Activated naive CD4-positive, alpha-beta T cell (primary cell): ENCODE data around the gene UNC5A.

Experiments
- DNase-seq, 4 experiments: peaks; one replicate each; lab custom pipeline; 2025; lab: John Stamatoyannopoulos, UW

Gene UNC5A

DNA sequence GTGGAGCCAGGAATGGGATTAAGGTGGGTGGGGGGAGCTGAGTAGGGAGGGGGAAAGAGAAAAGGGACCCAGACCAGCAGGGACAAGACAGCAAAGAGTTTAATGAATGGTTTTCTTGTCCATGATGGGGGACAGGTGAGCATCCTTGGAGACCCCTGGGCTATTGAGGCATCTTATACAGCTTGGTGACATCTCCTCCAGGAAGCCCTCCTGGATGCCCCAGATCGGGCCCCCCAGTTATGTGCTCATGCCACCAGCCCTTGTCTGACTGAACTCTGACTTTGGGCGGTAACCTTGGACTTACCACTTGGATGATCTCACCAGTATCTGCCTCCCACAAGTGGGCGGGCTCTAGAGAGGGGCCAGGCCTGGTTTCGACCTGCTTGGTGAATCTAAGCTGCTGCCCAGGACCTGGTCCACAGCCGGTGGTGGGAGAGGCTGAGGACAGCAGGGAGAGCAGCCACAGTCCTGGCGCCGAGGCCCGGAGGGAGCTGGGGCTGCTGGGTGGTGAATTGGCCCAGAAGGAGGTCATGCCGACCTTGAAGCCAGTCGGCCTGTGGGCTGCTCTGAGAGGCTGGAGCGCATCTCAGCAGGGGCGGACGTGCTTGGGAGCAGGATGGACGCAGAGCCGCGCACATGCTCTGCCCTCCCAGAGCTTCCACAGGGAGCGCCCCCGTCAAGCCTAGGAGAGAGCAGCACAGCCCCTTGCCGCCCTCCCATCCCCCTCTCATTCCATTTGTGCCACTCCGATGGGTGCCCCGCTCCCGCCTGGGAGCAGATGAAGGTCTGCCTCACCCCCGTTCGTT lies 36.2 kb downstream of the UNC5A start:
- no peak for DNase-seq

DNA sequence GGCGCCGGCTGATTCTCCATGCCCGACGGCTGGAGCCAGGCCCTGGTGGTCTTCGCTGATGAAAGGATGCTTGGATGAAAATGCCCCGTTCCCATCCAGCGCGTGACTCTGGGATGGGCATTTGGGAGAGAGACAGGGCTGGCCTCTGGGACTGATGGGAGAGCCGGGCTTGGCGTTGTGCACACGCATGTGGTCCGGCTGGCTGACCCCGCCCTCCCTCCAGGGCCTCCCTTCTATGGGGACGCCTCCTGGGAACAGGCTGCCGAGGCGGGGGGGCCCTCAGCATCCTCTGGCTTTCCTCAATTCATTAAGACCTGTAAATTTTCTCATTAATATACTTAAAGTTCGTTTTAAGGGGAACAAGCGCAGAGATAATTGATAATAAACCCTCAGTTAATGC lies 36.8 kb downstream of the UNC5A start:
- DNase-seq = no peak

DNA sequence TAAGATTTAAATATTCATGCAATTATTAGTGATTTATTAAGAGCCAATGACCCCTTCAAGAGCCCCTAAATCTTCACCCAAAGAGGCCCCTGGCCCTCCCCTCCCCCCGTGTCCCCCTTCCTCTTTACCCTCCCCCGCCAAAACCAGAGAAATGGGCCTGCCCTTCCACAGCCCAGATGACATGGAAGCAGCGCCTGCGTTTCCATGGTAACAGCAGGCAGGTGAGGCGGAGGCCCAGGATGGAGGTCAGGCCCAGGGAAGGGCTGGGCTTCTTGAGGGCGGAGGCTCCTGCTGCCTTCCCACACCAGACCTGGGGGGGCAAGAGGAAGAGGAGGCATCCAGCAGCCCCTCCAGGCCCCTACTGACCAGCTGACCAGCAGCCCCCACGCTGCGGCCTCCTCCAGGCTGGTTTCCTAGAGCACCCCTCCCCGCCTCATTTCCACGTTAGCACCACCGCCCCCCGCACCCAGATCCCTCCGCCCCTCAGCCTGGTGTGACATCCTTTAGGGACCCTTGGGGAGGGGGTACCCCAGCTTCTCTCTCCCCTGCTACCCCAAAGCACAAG lies 37.4 kb downstream of the UNC5A start:
- DNase-seq = no peak

DNA sequence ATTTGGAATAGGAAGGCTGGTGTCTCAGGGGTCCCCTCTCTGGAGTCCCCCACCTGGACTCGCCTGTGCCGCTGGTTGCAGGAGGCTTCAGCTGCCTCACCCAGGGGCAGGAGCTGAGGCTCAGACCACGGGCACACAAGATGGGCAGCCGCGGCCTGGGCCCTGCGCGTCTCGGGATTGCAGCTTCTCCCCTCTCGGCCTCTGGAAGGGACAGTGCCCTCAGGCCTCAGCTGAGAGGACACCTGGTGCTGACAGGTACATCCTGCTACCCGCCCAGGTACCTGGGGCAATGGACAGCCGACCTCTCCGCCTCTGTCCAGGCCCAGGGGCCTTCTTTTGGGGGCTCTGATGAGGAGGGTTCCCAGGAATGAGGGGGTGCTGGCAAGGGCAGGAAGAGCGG lies 38.3 kb downstream of the UNC5A start:
- DNase-seq = no peak

DNA sequence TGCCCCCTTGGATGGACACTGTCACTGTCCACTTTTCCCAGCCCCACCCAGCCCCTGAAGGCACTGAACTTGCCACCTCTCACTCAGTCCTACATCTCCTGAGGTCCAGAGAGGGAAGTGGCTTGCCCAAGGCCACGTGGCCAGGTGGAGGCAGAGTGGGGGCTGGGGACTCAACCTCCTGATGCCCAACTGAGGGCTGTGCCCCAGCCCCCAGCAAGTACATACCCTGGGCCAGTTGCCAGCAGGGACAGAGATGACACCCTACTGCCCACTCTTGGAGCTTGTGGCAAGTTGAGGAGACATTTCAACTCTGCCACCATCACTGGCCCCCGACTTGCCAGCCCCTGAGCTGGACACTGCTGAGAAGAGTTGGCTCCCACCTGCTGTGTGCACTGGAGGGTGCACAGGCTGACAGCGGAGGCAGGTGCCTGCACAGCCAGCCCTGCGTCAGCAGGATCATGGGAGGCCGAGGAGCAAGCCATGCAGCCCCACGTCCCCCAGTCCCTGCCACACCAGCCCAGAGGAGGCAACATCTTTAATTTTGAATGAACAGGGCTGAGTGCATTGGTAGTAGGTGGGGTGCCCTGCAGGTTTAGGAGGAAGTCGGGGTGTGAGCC lies 39.4 kb downstream of the UNC5A start:
- no peak for DNase-seq

DNA sequence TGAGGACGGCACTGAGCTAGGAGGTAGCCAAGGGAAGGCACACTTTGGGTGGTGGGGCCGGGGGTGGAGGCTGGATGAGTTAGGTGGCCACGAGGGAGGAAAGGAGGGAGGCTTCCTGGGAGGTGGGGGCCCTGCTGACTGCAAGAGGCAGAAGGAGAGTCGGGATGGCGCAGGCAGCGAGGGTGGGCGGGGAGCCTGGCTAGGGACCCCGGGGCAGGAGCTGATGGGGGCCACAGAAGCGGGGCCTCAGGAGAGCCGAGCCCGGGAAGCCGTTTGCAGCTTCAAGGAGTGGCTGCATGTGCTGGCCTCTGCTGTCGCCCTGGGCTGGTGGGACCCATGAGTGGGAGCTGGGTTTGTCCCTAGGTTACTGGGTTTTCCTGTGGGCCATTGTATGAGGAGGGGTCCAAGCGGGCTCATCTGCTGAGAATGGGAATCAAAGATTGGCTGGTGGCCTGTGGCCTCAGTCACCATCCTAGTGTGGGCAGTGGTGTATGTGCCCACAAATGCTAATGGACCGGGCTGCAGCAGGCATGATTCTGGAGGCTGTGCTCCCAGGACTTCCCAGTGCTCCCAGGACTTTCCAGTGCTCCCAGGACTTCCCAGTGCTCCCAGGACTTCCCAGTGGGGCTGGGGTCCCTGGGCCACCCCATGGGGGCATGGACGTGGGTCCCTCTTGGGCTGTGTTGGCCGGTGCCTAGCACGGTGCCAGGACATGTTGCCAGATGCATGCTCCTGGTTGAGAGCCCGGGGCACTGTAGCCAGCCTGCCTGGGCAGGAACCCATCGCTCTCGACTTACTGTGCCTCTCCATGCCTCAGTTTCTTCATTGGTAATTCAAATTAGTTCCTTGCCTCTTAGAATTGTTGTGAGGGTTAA lies 40.2 kb downstream of the UNC5A start:
- no peak for DNase-seq

DNA sequence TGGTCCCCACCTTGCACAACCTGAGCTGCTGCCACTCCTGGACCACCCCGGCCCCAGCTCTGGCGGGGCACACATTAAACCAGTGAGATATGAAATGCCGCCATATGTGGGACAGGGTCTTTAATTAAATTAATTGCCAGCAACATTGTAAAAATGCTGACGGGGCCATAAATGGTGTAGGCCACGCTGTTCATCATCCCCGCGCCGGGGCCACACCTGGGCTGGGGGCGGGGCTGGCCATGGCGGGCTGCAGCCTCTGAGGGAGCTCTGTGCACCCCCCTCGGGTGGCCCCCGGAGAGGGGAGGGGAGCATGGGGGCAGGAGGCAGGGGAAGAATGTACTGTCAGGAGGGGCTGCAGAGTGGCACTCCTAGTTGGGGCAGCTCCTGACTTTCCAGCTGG lies 41.0 kb downstream of the UNC5A start:
- no peak for DNase-seq

DNA sequence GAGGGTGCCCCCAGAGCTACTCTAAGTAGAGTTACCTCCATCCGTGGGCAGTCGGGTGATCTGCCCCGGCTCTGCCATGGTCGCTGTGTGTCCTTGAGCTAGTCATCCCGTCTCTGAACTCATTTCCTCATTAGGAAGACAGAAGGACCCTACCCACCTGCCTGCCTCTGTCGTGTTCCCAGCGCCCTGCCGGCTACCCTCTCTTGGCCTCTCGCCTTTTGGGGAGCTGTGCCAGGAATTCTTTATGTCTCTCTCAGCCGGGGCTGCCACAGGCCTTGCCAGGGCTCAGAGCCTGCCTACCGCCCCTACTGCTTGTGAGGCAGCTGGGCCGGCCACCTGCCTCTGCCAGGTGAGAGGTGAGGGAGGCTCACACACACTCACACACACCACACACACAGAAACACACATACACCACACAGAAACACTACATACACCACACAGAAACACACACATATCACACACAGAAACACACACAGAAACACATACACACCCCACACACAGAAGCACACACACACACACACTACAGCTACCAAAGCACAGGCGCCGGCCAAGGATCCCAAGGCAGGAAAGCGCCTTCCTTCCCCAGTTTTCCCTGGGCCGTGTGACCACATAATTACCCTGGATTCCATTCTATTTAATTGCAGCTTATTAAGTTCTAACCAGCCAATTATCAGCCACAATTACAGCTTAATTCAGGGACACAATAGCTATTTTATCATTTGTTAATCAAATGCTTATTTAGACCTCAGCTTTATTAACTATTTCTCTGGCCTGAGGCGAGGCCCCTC lies 41.7 kb downstream of the UNC5A start:
- no peak for DNase-seq

DNA sequence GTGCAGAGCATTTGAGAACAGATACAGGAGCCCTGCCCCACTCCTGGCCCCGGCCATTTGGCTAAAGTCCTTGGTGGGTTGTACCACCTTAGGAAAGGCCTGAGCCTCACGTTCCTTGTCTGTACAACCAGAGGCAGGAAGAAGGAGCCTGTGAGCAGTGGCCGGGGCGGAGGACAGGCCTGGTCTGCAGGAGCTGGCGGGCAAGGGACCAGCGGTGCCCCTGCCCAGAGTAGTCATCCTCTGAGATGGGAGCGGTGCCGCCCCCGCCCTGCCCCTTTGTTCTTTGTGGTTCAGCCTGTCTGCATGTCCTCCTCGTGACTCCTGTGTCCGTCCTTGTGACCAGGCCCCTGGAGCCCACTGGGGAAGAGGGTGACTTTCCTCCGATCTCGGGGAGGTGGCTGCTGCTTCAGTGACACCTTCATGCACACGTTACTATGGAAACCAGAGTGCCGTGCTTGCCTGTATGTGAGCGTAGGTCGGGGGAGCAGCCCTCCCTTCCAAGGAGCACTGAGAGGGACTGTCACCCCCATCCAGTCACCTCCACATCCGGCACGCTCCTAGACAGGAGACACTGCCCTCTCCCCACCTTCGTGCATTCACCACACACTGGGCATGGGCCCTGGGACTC lies 42.9 kb downstream of the UNC5A start:
- DNase-seq = no peak

DNA sequence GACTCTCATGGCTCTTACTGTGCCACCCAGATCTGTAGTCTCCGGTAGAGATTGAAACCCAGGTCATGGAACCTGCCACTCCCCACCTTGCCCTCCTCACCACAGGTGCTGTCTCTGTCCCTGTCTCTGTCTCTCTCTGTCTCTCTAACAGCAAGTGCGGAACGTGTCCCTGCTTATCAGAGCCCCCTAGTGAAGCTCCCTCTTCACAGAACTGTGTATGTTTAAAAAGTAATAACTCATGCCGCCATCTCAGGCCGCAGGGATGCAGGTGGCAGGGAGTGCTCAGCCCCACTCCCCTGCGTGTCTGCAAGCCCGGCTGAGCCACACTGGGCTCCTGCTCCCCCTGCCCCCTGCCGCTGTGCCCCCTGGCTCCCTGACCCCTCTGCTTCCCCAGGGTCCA lies 43.8 kb downstream of the UNC5A start:
- DNase-seq = no peak

DNA sequence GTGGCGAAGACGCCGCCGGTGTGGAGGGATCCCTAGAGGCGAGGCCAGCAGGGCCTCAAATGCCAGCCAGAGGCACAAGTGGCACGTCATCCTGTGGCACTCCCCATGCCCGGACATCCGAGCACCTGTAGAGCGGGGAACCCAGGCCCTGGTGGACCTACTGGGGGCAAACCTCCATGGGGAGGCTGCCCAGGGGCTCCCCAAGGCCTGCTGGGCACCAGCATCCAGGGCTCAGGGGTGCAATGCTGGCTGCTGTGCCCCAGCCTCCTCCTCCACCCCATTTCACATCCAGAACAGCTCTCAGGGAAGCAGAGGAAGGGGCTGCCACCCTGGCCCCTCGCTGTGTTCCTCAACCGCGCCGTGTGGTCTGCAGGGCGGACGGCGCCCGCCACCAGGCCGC lies 45.2 kb downstream of the UNC5A start:
- no peak for DNase-seq

DNA sequence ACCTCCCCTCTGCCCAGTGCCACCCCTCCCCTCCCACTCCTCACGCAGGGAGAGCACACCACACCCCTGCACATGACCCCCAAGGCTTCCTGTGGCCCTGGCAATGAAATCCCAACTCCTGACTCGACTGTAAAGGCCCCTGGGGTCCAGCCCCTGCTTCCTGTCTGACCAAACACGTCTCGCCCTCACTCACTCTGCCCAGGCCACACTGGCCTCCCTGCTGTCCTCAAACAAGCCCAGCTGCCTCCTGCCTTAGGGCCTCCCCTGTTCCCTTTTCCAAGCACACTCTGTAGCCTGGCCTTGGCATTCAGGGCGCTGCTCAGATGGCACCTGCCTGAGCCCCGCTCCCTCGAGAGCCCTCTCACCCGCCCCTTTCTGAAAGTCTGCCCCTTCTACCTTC lies 46.4 kb downstream of the UNC5A start:
- DNase-seq = no peak

DNA sequence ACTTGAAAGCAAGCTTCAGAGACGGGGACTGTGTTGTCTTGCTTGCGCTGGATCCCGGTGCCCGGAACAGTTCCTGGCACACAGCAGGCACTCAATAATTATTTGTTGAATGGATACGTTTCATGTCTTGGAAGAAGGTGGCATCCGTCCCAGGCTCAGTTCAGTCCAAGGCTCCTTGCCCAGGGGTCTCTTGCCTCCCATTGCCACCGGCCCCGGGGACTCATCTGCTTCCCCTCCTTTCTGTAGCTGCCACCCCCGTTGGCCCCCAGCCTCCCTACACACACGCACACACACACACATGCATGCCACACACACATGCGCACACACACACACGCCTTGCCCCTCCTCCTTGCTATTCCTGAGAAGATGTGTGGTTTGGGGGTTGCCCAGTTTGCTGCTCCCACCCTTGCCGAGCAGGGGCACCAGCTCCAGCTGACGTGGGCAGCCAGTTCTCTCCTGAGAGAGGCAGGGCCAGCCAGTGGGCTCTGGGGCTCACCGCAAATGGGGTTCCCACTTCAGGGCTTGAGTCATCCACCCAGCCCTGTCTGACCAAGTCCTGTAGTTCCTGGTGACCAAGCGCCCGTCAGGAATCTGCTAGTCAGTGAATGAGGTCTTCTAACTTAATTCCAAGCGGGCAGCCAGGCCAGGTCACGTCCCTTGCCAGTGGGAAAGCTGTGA lies 47.0 kb downstream of the UNC5A start:
- DNase-seq = no peak

DNA sequence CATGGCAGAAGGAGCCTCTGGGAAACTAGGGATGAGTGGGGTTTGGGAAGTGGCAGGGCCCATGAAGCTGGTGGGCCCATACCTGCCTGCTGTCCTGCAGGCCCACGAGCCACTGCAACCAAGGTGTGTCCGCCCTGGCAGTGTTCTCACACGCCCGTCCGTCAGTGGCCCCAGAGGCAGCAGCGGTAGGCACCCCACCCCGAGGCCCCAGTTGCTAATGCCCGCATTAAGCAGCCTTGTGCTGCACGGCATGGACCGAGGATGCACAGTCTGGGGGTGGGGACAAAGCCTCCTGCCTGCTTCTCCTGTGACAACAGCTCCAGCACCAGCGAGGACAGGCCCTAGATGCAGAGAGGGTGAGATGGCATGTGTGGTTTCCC lies 47.5 kb downstream of the UNC5A start:
- DNase-seq = no peak

DNA sequence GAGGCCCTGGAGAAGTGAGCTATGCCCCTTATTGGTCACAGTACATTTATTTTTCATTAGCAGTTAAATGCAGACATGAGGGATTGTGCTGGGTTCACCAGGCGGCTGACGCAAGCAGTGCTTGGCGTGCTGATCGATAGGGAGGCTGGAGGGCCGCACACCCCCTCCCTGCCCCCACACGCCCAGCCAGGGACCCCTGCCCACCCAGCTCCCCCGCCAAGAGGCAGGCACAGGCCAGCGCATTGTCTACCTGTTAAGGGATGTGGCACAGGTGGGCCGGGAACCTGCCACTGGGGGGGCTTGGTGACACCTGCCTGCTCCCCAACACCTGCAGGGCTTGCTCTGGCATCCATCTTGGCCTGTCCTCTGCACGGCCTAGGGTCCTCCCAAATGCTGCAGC lies 49.6 kb downstream of the UNC5A start:
- no peak for DNase-seq

DNA sequence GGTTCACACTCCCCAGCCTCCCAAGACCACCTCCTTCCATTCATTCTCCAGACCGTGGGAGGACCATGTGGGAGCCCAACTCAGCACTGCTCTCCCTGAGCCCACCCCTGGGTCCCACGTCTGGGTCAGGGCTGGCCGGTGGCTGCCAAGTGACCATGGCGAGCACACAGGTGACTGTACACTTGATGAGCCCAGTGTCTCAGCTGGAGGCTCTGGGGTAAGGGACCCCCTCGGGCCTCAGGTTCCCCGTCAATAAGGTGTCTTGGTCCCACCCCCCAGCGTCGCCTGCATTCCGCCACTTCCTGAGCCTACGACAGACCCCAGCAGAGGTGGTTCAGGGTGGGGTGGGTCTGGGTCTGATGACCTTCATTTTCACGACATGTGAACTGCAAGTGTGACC lies 50.0 kb downstream of the UNC5A start:
- DNase-seq = no peak

DNA sequence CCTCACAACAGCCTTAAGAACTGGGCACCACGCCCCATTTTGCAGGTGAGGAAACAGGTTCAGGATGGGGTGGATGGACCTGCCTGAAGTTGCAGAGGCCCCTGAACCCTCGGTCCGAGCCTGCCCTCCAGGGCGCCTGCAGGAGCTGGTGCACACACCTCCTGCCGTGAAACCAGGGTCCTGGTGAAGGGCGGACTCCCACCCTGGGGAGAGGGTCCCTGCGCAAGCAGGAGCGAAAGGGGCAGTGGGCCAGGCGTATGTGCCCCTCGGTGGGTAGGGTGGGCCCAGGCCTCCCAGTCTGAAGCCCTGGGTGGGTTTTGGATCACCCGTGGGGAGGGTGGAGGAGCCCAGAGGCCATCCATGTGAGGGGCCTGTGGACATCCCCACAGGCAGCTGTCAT lies 50.9 kb downstream of the UNC5A start:
- DNase-seq = no peak

DNA sequence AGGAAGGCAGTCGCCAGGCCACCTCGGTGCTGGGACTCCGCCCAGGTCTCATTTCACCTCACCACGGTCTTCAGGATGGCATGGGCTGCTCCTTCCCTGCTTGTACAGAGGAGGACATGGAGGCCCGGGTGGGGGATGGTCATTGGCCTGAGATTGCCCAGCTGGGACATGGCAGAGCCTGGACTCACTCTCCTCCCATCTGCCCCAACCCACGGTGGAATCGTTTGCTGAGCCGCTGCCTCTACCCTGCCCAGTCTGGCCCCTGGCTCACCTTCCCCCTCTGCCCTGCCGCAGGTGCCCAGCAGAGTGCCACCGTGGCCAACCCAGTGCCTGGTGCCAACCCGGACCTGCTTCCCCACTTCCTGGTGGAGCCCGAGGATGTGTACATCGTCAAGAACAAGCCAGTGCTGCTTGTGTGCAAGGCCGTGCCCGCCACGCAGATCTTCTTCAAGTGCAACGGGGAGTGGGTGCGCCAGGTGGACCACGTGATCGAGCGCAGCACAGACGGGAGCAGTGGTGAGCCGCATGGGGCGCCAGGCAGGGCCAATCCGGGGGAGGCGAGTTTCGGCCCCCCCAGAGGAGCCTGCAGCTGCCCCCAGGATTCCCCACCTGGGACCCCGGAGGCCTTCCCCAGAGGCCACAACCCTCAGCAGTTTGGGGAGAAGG lies 52.1 kb downstream of the UNC5A start:
- no peak for DNase-seq

DNA sequence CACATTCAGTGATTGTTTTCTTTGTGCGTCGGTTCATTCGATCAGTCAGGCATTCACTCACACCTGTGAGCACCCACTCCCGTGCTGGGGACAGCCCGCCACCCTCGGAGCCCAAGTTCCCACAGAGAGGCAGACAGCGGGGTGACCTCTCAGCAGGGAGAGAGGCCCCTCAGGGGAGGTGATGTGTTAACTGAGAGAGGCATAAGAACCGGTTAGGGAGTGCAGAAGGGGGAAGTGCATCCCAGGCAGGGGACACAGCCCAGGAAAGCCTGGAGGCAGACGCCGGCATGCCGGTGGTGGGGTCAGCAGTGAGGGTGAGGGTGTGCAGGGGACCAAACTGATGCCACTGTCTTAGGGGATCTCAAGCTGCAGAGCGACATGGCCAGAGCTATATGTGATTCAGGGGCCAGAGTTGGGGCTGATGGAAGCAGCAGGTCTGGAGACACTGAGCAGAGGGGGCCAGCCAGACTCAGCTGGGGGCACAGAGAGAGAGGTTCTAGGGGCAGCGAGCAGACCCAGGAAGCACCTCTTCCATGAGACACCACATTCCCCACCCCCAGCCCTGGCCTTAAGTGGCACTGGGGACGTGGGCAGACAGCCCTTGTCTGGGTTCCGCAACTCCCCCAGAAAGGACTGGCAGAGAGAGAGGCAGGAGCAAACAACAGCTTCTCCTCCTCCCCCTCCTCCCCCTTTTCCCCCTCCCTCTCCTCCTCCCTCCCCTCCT lies 52.8 kb downstream of the UNC5A start:
- DNase-seq = no peak

DNA sequence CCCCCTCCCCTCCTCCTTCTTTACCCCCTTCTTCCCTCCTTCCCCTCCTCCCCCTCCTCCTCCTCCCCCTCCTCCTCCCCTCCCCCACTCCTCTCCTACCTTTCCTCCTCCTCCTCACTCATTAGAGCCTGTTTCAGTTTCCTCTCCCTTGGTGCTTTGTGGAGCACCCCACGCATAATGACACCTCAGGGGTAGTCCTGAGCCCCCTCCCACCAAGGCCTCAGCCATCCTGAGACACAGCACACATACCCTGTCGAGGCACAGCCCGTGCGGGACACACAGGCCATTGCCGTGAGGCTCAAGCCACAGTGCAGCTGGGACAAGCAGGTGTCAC lies 53.4 kb downstream of the UNC5A start:
- DNase-seq = no peak
